Mucosa of rectum (tissue), 2 donors: ENCODE data around the gene ATAD3A.

Source experiments
- H3K27ac ChIP-seq, 2 donors: one replicate each; pipeline ENCODE4 v1.7.0; 2013; ENCODE audit warnings: inconsistent platforms in 2 of 2, low read depth in 2 of 2, low read length in 2 of 2
- H3K27me3 ChIP-seq, 2 donors: one replicate each; pipeline ENCODE4 v1.7.0; 2013; ENCODE audit warnings: low read length in 2 of 2; ENCODE audit not compliant: control insufficient read depth in 2 of 2, insufficient read depth in 2 of 2
- H3K36me3 ChIP-seq, 2 donors: one replicate each; pipeline ENCODE4 v1.7.0; 2013; ENCODE audit warnings: low read length in 2 of 2; ENCODE audit not compliant: control insufficient read depth in 2 of 2, insufficient read depth in 2 of 2
- H3K4me1 ChIP-seq, 2 donors: one replicate each; pipeline ENCODE4 v1.7.0; 2013; ENCODE audit warnings: low read length in 2 of 2, mild to moderate bottlenecking in 1 of 2; ENCODE audit not compliant: control insufficient read depth in 2 of 2, insufficient read depth in 2 of 2
- H3K4me3 ChIP-seq, 2 donors: one replicate each; pipeline ENCODE4 v1.7.0; 2013; ENCODE audit warnings: low read length in 2 of 2
- H3K9ac ChIP-seq, 2 donors: one replicate each; pipeline ENCODE4 v1.7.0; 2013; ENCODE audit warnings: low read length in 2 of 2, low read depth in 1 of 2, mild to moderate bottlenecking in 1 of 2
- H3K9me3 ChIP-seq, 2 donors: one replicate each; pipeline ENCODE4 v1.7.0; 2013; ENCODE audit warnings: low read length in 2 of 2; ENCODE audit not compliant: control insufficient read depth in 2 of 2
- donor health status: healthy.
- donor health status: Normal muscosa, but diverticular disease.

The ATAD3A gene

GRCh38 chr1:1539310-1540089 lies 27.5 kb downstream of the ATAD3A start:
- no peaks in the 10 kb centered on the region for H3K27me3 ChIP-seq
- peaks cover 10 to 20% of the 10 kb centered on the region in 2 donors for H3K36me3 ChIP-seq
- H3K4me3 ChIP-seq: peak overlapping the region in 1 of 2 donors; percentile 48
- peaks cover 0 to 4% of the 10 kb centered on the region in 2 donors for H3K4me1 ChIP-seq
- no peak overlapping the region for H3K27ac ChIP-seq
- H3K9me3 ChIP-seq: no peaks in the 10 kb centered on the region
- no peak overlapping the region for H3K9ac ChIP-seq

GRCh38 chr1:1540090-1540817 lies 28.3 kb downstream of the ATAD3A start, which contains the start of gene TMEM240:
Gene TMEM240, minus strand, starts transcription at chr1:1540624. Its CDS starts 278 bp downstream, at chr1:1540346.
- Histone ChIP-seq H3K27me3 (no peaks in the 10 kb centered on the region), H3K4me3 (peak within 1 kb of the TSS; percentile 48 to 54), H3K9ac (peak within 1 kb of the TSS; percentile 14 to 23), H3K36me3 (peaks cover 10 to 20% of the 10 kb centered on the region in 2 donors), H3K27ac (peak within 1 kb of the TSS in 1 of 2 donors; percentile 16), H3K9me3 (no peaks in the 10 kb centered on the region), H3K4me1 (peaks cover 0 to 4% of the 10 kb centered on the region in 2 donors)

GRCh38 chr1:1540818-1541628 lies 29.1 kb downstream of the ATAD3A start:
- Histone ChIP-seq H3K36me3 (peaks cover 10 to 20% of the 10 kb centered on the region in 2 donors), H3K27me3 (no peaks in the 10 kb centered on the region), H3K4me1 (peaks cover 0 to 4% of the 10 kb centered on the region in 2 donors), H3K9me3 (no peaks in the 10 kb centered on the region), H3K9ac (peak overlapping the region; percentile 14 to 23), H3K4me3 (peak overlapping the region; percentile 26 to 54), H3K27ac (peak overlapping the region in 1 of 2 donors; percentile 16)

GRCh38 chr1:1541956-1542765 lies 30.2 kb downstream of the ATAD3A start:
- H3K4me1 ChIP-seq: peaks cover 0 to 4% of the 10 kb centered on the region in 2 donors
- H3K9me3 ChIP-seq: no peaks in the 10 kb centered on the region
- no peaks in the 10 kb centered on the region for H3K27me3 ChIP-seq
- H3K36me3 ChIP-seq: peaks cover 14 to 20% of the 10 kb centered on the region in 2 donors
- no peak overlapping the region for H3K4me3 ChIP-seq
- H3K9ac ChIP-seq: no peak overlapping the region
- no peak overlapping the region for H3K27ac ChIP-seq

GRCh38 chr1:1542766-1543705 lies 31.1 kb downstream of the ATAD3A start:
- no peak overlapping the region for H3K4me3 ChIP-seq
- H3K9ac ChIP-seq: no peak overlapping the region

GRCh38 chr1:1543706-1544099 lies 31.7 kb downstream of the ATAD3A start:
- no peak overlapping the region for H3K4me3 ChIP-seq
- no peaks in the 10 kb centered on the region for H3K27me3 ChIP-seq
- H3K27ac ChIP-seq: peak overlapping the region; percentile 22 to 23
- H3K9me3 ChIP-seq: no peaks in the 10 kb centered on the region
- peaks cover 0 to 4% of the 10 kb centered on the region in 2 donors for H3K4me1 ChIP-seq
- H3K36me3 ChIP-seq: peaks cover 14 to 22% of the 10 kb centered on the region in 2 donors
- H3K9ac ChIP-seq: no peak overlapping the region

More at GRCh38 chr1:1542766-1543705, 31.1 kb downstream of the ATAD3A start:
- Histone ChIP-seq H3K9me3 (no peaks in the 10 kb centered on the region), H3K4me1 (peaks cover 0 to 4% of the 10 kb centered on the region in 2 donors), H3K27me3 (no peaks in the 10 kb centered on the region), H3K36me3 (peaks cover 14 to 21% of the 10 kb centered on the region in 2 donors), H3K27ac (peak overlapping the region in 1 of 2 donors; percentile 23)

- Histone ChIP-seq H3K4me1 (no peaks in the 10 kb centered on the region), H3K27ac (no peak overlapping the region), H3K9ac (no peak overlapping the region), H3K9me3 (no peaks in the 10 kb centered on the region), H3K4me3 (no peak overlapping the region), H3K27me3 (no peaks in the 10 kb centered on the region), H3K36me3 (peaks cover 14 to 24% of the 10 kb centered on the region in 2 donors)
Observed at GRCh38 chr1:1544544-1544943, 32.6 kb downstream of the ATAD3A start.

GRCh38 chr1:1545946-1546737 lies 34.2 kb downstream of the ATAD3A start:
- Histone ChIP-seq H3K27me3 (no peaks in the 10 kb centered on the region), H3K36me3 (peaks cover 11 to 24% of the 10 kb centered on the region in 2 donors), H3K4me3 (no peak overlapping the region), H3K27ac (no peak overlapping the region), H3K9me3 (no peaks in the 10 kb centered on the region), H3K9ac (no peak overlapping the region), H3K4me1 (no peaks in the 10 kb centered on the region)
